Right lobe of liver (tissue), 6 donors: Measurements from ENCODE around the gene CNPY1. TPM values are rescaled to one million over a fixed set of nuclear protein-coding genes. Genes with fewer than 3 reads are reported as not detected.

Source experiments
- ATAC-seq, 4 donors: fragments of 200-7000 bp; cut with Tn5 transposase; one replicate each; pipeline ENCODE4 v1.9.1; 2020; ENCODE audit warnings: mild to moderate bottlenecking in 4 of 4, moderate library complexity in 4 of 4
- DNase-seq, 3 donors: peaks; one replicate each; pipeline ENCODE4 v3.0.0-alpha.2; 2020
- H3K27ac ChIP-seq, 3 donors: fragments of 200-600 bp; one replicate each; pipeline ENCODE4 v1.8.0; 2022
- H3K27me3 ChIP-seq, 2 donors: fragments of 200-600 bp; one replicate each; pipeline ENCODE4 v1.8.0; 2022
- H3K36me3 ChIP-seq, 4 donors: fragments of 200-600 bp; sonication (generic) in 1 of 4; one replicate each; pipeline versions ENCODE4 v1.5.1 to v1.8.0; 2017 to 2022; ENCODE audit warnings: control low read depth in 1 of 4
- H3K4me1 ChIP-seq, 4 donors: fragments of 200-600 bp; sonication (generic) in 1 of 4; one replicate each; pipeline versions ENCODE4 v1.5.1 to v1.8.0; 2017 to 2022; ENCODE audit warnings: control low read depth in 1 of 4
- H3K4me3 ChIP-seq, 3 donors: fragments of 200-600 bp; one replicate each; pipeline ENCODE4 v1.8.0; 2022
- H3K9me3 ChIP-seq, 4 donors: fragments of 200-600 bp; sonication (generic) in 1 of 4; one replicate each; pipeline versions ENCODE4 v1.5.1 to v1.8.0; 2017 to 2022; ENCODE audit warnings: control low read depth in 1 of 4
- POLR2A ChIP-seq: fragments of 450-650 bp; IDR thresholded peaks from one replicate; pipeline ENCODE4 v1.6.1; 2017; ENCODE audit warnings: antibody characterized with exemption, mild to moderate bottlenecking
- WGBS: methylation state at CpG from one replicate; pipeline ENCODE4 v1.1.6; 2018; ENCODE audit warnings: low coverage, low lambda C conversion rate; ENCODE audit not compliant: insufficient coverage; ENCODE audit errors: missing lambda C conversion rate; 5-methylcytosine and 5-hydroxymethylcytosine counted together
- intact Hi-C, 2 donors: fragments of 100-400 bp; cut with DNase I; formaldehyde crosslinking; loops; one replicate each; pipeline versions ENCODE4 v1.11.2 to v1.14.1; 2022
- total RNA-seq, 6 experiments: library from RNA; depleted of rRNA in 2 of 6; stranded (reverse); fragments of >200 nt in 2 of 6; fragmentation: NEBNext Ultra II Directional in 3 of 6; extraction: Animal tissue kit (Norgen Biotek cat#: 25700) in 3 of 6; gene quantifications; one replicate each; pipeline versions ENCODE4 v1.1.0 to v1.2.4, GENCODE V29; 2016 to 2023
- TF ChIP-seq, protein P1 (sequence below), 4 donors: fragments of 200-600 bp in 3 of 4; fragments of 450-650 bp in 1 of 4; IDR thresholded peaks; one replicate each; pipeline versions ENCODE4 v1.5.1 to v1.8.0; 2016 to 2022; ENCODE audit warnings: antibody characterized with exemption in 4 of 4, mild to moderate bottlenecking in 2 of 4
- donor health status: DM: no; HTN: yes; CAD: no.
- donor health status: DM: no; HTN: no; CAD: no.
- donor health status: DM: no; HTN: no; CAD: no.
- donor health status: DM: no; HTN: yes; CAD: no.
- donor health status: DM: no; HTN: yes; CAD: no.

Gene CNPY1
- total RNA-seq, 6 experiments from 2014 or later = 0.19 TPM; not detected in 5

DNA sequence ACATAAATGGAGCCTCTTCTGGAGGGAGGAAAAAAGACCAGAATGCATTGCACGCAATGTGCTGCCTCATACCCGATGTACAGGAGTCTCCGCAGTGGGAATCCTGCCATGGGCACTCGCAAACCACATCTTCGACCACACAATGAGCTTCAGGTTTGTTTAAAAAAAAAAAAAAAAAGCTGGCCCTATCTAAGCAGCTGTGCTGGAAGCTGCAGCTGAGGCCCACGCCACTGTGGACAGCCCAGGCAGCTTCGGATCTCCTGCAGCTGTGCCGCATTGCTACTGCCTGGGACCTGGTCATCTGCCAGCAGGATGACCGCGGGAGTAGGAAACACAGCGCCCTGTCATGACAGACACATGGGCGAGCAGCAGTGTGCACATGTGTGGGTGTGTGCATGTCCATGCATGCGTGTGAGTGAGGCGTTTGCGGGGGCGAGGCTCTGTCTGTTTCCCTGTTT is 62.5 kb downstream of the CNPY1 start:
- Histone ChIP-seq H3K4me3 (no peak overlapping the region), H3K4me1 (no peaks in the 10 kb centered on the region), H3K27ac (no peak overlapping the region), H3K36me3 (no peaks in the 10 kb centered on the region), H3K27me3 (no peaks in the 10 kb centered on the region), H3K9me3 (no peaks in the 10 kb centered on the region)
- DNase-seq (no peak), ATAC-seq (no peak)
- TF ChIP-seq POLR2A = no peak
- TF ChIP-seq, protein P1, sequence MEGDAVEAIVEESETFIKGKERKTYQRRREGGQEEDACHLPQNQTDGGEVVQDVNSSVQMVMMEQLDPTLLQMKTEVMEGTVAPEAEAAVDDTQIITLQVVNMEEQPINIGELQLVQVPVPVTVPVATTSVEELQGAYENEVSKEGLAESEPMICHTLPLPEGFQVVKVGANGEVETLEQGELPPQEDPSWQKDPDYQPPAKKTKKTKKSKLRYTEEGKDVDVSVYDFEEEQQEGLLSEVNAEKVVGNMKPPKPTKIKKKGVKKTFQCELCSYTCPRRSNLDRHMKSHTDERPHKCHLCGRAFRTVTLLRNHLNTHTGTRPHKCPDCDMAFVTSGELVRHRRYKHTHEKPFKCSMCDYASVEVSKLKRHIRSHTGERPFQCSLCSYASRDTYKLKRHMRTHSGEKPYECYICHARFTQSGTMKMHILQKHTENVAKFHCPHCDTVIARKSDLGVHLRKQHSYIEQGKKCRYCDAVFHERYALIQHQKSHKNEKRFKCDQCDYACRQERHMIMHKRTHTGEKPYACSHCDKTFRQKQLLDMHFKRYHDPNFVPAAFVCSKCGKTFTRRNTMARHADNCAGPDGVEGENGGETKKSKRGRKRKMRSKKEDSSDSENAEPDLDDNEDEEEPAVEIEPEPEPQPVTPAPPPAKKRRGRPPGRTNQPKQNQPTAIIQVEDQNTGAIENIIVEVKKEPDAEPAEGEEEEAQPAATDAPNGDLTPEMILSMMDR (IDR thresholded peaks at IDR 0.05) = no peak
- WGBS = 74% methylated on average over 9 of the region's 16 CpGs
- intact Hi-C loops = no loop called here

DNA sequence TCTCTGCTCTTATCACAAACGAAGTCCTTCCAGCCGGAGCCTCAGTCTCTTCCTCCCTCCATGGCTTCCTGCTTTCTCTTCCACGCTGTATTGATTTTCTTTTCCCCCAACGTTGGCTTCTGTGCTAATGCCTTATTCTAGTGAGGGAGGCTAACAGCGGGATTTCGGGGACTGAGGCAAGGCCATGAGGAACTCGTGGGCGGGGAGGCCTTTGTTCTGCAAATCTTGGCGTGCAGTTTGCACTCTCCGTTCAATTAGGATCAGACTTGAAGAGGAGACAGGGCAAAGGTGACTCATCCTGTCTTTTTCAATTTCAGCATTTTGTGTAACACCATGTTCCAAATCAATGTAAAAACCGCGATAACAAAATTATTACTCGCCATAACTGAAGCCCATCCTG is 63.1 kb downstream of the CNPY1 start:
- no peaks in the 10 kb centered on the region for H3K27me3 ChIP-seq
- WGBS = 26% methylated on average over 13 of the region's 13 CpGs
- H3K4me3 ChIP-seq = no peak overlapping the region
- no peaks in the 10 kb centered on the region for H3K36me3 ChIP-seq
- DNase-seq = no peak
- TF ChIP-seq POLR2A = no peak
- TF ChIP-seq, protein P1 (IDR thresholded peaks at IDR 0.05) = no peak
- no peak overlapping the region for H3K27ac ChIP-seq
- no peak for ATAC-seq
- intact Hi-C loops = no loop called here
- no peaks in the 10 kb centered on the region for H3K4me1 ChIP-seq
- H3K9me3 ChIP-seq = no peaks in the 10 kb centered on the region

DNA sequence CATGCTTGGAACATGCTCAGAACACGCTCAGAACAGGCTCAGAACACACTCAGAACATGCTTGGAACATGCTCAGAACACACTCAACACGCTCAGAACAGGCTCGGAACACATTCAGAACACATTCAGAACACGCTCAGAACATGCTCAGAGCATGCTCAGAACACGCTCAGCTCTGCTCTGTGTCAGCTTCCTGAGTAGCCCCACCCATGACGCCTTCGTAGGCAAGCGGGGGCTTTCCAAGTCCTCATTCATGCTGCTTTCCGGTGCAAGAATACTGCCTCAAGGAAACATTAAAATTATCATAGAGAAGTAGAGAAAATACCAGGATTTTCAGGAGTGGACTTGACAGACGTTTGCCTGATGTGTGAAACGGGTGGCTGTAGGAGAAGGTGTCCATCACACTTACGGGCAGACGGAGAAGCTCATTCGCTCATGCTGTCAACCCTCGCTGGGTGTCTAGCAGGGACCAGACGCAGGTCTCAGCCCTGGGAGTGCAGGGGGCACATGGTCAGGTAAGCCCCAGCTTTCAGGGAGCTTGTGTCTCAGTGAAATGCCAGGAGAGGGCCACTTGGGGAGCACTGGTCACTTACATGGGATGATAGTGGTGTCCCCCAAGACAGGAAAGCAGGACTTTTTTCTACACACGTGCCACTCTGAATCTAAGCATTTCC is 63.7 kb downstream of the CNPY1 start:
- TF ChIP-seq, protein P1 (IDR thresholded peaks at IDR 0.05) = no peak
- TF ChIP-seq POLR2A = no peak
- WGBS = 50% methylated on average over 12 of the region's 17 CpGs
- no peak overlapping the region for H3K4me3 ChIP-seq
- intact Hi-C loops = no loop called here
- H3K36me3 ChIP-seq = no peaks in the 10 kb centered on the region
- no peaks in the 10 kb centered on the region for H3K27me3 ChIP-seq
- H3K27ac ChIP-seq = no peak overlapping the region
- H3K9me3 ChIP-seq = no peaks in the 10 kb centered on the region
- DNase-seq (no peak), ATAC-seq (no peak)
- H3K4me1 ChIP-seq = no peaks in the 10 kb centered on the region

DNA sequence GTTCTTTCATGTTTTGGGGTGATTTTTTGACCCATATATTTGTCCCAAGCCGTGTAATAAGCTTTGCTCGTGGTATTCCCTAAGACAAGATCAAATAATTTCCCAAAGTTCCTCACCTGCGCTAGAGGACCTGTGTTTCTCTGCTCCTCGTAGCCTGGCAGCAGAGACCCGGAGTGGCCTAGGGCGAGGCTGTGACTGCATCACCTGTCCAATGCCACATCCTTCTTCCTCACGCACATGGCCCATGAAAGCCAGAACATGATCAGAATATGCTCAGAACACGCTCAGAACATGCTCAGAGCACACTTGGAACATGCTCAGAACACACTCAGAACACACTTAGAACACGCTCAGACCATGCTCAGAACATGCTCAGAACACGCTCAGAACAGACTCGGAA is 64.6 kb downstream of the CNPY1 start:
- Histone ChIP-seq H3K27me3 (no peaks in the 10 kb centered on the region), H3K9me3 (no peaks in the 10 kb centered on the region)
- TF ChIP-seq POLR2A = no peak
- TF ChIP-seq, protein P1 (IDR thresholded peaks at IDR 0.05) = no peak

More for the DNA sequence above, 64.6 kb downstream of the CNPY1 start:
- H3K36me3 ChIP-seq = no peaks in the 10 kb centered on the region
- H3K4me1 ChIP-seq = no peaks in the 10 kb centered on the region
- H3K4me3 ChIP-seq = no peak overlapping the region
- no peak overlapping the region for H3K27ac ChIP-seq
- no peak for ATAC-seq
- 63% methylated on average over 3 of the region's 11 CpGs for WGBS
- intact Hi-C loops = no loop called here
- no peak for DNase-seq
